NCI-H2107 treated with DMSO at 0.1 percent for 48 hours (cell line): Measurements from ENCODE around the gene FAM9A.

Experiments
- DNase-seq: peaks from one replicate; lab custom pipeline; 2025; ENCODE audit not compliant: unreplicated experiment; lab: John Stamatoyannopoulos, UW

The FAM9A gene

DNA sequence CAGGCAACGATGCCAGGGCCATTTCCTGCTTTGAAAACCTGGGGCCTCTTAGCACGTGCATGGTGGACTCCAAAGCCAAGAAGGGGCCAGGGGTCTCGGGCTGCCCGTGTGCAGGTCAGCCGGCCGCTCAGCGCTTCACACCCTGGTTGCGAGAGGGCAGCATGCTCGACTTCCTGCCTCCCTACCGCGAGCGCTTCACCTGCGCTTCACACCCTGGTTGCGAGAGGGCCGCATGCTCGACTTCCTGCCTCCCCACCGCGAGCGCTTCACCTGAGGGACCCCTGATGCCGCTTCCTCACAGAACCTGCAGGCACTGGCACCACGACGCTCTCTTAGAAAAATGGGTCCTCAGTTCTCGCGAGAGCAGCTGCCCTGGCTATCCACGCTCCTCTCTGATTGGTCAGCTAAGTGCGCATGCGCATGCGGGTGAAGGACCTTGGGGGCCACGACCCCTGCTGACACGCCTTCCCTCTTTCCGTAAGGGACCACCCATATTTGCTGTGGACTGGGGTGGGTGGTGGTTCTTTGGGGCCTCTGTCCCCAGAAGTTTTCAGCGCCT, at the start of gene FAM9A:
Gene FAM9A, minus strand, starts transcription at position 343 of the 559 bp plus-strand sequence. CDS start 1,212 bp downstream, outside the sequence.
- no peak for DNase-seq

DNA sequence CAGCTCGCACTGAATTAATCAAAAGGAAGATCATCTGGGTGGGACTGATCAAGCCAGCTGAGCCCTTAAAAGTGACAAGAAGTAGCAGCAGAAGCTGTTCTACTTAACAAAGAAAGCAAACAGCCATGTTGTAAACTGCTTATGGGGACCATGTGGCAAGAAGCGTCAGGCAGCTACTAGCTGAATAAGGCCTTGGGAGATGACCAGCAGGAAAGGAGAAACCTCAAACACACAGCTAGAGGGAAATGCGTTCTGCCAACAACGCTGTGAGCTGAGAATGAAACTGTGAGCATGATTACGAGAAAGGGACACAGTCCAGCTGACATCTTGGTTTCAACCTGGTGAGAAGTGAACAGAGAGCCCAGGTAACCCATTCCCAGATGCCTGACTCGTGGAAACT, 49.3 kb upstream of the FAM9A start:
- DNase-seq, result no peak

DNA sequence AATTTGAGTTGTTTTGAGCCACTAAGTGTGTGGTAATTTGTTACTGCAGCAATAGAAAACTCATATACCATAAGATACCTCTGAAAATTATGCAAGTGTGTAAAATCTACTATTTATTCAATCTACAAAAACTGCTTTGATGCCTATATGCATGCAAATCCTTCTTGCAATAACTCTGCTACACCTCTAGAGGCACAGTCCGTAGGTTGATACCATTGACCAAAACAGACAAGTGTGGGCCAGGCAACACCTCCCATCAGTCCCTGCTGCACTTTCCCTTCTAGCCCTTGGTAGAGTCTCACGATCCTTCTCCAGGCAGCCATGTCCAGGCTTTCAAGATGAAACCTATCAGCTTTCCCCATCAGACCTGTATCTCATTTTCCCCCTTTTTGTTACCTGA, 48.8 kb upstream of the FAM9A start:
- DNase-seq, result no peak

DNA sequence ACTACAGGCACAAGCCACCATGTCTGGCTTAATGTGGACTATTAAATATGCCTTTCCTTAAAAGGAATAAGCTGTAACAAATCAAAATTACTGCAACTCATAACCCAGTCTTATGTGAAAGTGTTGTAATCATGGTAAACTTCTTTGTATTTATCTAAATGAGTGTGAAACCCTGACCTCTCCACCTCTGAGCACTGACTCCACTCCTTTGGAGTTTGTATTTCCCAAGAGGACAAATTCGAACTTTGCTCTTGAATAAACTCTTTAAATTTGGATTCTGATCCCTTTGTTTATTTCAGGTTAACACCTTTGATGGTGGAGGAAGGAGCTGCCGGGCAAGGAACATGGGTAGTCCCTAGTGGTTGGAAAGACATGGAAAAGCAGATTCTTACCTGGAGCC, 48.3 kb upstream of the FAM9A start:
- no peak for DNase-seq

DNA sequence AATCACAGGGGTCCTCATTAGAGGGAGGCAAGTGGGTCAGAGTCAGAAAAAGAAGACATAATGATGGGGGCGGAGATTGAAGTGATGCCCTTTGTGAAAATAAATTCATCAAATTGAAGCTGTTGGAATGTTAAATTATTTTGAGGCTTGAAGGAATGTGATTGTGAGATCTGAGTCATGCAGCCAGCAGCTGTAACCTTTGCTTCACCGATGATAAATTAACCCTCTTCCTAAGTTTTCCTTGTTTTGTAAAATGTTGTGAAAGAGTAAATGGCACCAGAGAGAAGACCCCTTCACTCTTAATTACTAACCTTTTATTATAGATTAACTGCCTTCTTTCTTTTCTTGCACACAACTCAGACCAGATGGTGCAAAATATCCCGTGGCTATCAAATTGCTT, 47.7 kb upstream of the FAM9A start:
- DNase-seq, result no peak

DNA sequence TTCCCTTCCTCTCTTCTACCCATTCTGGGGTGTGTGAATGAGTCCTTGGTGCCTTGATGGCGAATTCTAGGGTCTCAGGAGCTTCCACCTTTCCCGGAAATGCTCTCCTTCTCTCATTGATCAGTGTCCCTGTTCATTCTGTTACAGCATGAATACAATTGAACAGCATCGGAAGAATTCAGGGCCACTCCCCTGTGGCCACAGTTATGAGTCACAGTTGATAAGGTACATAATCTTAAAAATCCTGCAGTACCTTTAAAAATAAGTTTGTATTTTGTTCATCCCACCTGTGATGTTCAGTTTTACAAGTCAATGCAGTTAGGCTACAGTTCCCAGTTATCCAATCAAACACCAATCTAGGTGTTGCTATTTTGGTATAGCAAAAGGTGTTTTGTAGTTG, 47.3 kb upstream of the FAM9A start:
- DNase-seq, result no peak

DNA sequence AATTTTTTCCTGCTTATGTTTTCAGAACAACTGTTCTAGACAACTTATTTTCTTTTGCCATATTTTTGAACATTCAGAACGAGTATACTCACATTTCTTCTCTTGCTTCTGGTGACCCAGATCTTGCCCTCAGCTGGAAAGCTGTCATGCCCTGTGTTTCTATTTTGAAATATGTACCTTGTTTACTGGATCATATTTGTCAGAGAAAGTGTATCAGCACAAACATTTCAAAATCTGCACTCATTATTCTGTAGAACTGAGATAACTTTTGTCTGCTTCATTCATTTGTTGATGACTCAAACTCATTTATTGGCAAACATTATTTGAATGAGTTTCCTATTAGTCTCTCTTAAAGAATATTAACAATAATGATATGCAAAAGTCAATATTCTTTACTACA, 46.2 kb upstream of the FAM9A start:
- DNase-seq, result no peak

DNA sequence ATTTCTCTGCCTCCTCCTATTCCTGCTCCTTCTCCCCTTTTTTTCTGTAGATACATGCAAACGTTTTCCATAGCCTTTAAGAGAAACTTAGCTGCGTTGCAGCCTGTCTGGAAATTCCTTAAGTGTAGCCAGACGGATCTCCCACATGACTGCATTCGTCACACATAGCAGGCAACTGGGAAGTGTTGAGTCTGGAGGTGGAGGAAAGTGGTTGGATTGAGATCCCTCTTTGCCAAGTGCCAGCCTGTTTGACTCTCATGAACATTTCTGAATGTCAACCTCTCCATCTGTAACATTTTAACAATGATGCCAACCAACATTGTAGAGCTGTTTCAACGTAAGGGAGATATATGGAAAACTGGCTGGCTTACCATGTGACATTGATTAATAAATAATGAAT, 45.1 kb upstream of the FAM9A start:
- no peak for DNase-seq

DNA sequence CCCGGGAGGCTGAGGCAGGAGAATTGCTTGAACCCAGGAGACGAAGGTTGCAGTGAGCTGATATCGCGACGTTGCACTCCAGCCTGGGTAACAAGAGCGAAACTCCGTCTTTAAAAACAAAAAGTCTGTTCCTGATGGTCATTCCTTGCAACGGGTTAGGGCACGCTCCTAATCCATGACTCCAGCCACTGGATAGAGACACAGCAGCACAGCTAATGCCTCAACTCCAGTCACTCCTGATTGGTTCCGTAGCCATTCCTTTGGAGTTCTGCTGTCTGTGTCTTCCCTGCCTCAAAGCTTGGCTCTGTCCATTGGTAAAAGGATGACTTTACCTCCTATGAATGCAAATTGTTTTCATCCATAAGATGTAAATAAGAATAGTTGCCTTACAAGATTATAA, 44.3 kb upstream of the FAM9A start:
- no peak for DNase-seq

DNA sequence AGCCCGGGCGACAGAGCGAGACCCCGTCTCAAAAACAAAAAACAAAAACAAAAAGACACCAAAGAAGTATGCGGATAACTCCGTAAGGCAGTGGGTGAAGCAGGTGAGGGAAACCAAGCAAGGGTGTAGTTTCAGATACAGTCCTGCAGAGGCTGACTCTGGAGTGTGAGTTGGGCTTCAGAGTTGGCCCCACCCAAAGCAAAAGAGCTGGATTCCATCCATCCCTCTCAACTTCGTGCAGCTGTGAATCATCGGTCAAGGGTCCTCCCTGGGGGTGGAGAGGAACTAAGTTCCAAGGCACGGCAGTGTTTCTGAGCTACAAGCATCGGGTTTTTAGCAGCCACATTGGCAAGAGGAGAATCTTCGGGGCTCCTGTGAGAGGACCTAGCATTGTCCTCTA, 43.9 kb upstream of the FAM9A start:
- DNase-seq, result no peak

DNA sequence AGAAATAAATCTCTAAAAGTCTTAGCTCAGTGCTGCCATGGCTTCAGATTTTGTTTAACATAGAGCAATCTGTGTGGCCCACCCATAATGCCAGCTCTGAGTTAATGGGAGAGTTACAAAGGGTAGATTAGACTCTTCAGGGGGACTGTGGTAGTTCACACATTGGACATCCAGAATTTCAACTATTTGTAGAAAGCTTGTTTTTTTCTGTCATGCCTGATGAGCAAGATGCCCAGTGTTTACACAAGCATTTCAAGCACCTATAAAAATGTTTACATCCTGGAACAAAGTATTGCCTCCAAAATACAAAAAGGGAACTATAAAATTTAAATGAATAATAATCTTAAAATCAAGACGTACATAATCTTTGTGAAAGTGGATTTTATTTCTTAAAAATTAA, 43.0 kb upstream of the FAM9A start:
- no peak for DNase-seq

DNA sequence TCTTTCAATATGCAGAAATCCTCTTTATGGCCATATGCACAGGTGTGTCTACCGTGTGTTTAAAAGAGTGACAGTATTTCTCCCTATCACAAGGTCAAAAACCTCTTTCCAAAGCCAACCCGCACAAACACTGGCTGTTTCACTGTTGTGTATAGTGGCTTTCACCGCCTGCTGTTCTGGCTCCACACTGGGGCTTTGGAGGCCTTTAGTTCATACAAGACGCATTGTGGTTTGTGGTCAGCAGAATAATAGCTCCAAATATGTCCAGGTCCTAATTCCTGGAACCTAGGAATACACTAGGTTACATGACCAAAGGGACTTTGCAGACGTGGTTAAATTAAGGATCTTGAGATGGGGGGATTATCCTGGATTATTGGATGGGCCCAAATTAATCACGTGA, 40.7 kb upstream of the FAM9A start:
- no peak for DNase-seq

DNA sequence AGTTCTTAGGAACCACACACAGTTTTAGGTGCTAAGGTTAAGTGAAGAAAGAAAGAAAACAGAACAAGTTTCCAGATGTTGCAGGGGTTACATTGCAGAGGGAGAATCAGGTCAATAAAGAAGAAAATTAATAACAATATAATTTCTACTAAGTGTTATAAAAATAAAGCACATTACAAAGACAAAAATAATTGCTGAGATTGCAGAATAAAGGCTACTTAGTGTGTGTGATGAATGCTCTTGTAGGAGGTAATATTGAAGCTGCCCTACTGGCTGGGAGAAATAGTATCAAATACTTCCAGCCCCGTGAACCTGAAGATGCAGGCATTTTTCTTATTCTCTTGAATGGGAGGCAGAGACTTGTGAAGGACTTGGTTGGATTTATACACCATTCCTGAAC, 33.2 kb upstream of the FAM9A start:
- DNase-seq, result no peak

DNA sequence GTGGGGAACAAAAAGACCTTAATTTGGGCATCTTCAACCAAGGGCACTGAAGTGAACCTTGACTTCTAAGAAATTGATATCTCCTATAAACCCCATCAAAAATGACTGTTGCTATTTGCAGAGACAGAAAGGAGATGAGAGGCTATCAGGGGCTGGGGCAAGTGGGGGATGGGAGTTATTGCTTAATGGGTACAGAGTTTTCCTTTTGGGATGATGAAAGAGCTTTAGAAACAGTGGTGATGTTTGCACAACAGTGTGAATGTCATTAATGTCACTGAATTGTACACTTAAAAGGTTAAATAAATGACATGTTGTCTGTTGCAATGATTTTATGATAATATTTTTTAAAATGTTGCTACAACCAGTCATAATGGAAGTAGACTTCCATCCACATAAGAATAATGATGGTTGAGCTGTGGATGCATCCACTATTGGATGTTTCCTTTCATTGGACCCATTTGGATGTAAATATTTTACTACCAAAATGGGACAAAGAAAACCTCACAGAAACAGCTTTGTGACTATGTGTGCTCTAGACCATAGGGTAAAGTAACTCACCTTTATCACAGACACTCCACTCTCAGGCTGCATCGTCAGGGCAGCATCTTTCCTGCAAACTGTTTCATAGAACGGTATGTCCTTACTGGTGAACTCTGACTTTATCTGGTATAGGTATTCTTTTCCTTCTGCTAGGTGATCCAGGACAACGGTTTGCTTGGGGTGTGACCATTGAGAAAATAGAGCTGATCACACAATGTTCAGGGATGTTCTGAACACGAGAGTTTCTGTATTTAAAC, 31.6 kb upstream of the FAM9A start:
- DNase-seq, result no peak

DNA sequence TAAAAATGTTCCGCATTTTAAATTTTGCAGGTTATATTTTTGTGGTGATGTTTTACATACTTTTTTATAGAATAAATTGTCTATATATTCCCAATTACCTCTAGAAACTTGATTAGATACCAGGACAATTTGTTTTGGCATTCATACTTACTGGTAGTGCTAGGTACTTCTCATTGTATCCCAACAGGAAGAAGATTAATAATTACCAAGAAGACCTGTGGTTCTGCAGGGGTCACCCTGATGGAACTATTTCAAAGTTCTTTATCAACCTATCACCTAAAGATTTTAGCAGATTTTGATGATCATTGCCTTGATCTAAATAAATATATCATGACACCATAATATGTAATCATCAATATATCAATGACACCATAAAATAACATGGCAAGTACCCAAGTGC, 22.5 kb upstream of the FAM9A start:
- no peak for DNase-seq

DNA sequence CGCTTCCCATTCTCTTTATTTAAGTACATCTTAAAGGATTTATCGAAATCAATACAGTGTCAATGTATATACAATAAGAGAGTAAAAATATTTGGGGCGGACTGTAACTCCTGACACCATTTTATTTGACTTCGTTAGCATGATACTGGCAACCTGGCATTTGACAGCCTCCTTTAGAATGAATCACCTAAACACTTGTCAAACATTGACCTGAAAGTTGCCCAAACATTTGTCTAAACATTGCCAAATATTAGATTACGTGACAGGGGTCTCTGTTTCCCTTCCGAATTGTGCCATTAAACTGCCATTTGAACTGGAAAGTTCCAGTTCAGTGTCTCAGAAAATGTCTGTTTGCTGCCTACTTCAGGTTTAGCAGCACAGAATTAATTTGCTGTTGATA, 20.8 kb upstream of the FAM9A start:
- no peak for DNase-seq

DNA sequence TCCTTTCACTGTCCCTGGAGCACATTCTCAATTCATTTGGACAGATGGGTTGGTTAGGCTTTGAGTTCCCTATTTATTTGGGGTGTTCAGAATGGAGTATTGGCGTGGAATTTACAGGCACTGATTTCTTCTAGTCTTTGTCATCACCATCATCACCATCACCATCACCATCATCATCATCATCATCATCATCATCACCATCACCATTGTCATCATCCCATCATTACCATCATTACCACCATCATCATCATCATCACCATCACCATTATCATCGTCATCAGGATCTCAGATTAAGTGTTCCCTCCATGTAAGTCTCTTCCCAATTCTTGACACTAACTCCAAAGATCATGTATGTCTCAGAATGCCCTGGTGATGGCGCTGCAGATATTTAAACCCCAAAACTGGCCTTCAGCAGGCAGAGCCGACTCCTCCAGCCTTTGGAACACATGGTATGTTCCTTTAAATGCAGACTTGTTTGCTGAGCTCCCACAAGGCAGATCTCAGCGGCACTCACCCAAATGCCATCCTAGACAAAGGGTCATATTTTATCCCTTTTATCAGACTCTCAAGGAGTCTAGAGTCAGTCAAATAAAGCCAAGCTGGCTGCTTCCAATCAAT, 19.8 kb upstream of the FAM9A start:
- peak; percentile 42 for DNase-seq

DNA sequence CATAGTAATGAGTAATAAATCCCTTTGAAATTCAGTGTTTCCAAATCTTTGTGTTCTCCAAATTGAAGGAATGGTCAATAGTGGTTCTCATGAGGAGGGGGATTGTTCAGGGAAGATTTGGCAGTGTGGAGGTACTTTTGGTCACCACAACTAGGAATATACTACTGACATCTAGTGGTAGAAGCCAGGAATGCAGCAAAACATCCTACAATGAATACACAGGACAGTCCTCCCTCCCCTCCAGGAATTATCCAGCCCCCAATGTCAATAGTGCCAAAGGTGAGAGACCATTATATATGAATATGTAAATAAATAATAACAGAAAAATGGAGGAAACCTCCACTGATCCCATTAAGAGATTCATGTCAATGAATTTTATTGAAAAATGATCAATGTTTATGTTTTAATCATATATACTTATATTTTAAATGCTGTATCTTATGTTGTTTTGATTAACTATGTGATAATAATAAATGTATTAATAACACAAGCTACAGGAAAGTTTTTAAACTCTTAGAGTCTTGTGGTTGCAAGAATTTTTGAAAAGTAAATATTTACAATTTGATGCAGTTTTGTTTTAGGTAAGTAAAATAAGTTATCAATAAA, 14.4 kb upstream of the FAM9A start:
- peak; percentile 60 for DNase-seq

DNA sequence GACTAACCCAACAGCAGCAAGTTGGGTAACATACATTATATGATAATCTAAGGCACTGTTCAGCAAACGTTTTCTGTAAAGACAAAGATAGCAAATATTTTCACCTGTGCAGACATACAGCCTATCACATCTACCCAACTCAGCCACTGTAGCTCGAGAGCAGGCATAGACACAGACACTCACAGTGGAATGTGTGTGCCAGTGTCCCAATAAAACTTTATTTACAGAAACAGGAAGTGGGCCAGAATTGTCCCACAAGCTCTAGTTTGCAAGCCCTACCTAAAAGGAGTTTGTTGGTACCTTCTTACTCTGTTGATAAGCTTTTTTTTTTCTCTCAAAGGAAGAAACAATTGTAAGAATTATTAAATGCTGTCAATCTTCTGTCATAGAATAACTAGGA, 11.9 kb upstream of the FAM9A start:
- no peak for DNase-seq

DNA sequence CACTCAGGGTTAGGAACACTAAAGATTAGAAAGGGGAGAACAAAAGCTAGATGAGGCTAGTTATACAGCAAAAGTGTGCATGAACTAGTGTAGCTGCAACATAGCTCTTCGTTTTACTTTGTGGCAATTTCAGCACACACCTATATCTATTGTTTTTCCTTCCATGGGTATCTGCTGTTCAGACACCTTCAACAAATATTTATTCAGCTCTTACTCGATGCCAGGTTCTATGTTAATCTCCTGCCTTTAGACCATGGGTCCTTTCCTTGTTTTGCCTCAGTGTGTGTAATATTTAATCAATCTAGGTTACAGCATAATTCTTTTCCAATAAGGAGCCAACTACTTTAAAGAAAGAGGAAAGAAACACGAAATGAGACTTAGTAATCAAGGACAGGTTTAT, 10.4 kb upstream of the FAM9A start:
- DNase-seq, result no peak

DNA sequence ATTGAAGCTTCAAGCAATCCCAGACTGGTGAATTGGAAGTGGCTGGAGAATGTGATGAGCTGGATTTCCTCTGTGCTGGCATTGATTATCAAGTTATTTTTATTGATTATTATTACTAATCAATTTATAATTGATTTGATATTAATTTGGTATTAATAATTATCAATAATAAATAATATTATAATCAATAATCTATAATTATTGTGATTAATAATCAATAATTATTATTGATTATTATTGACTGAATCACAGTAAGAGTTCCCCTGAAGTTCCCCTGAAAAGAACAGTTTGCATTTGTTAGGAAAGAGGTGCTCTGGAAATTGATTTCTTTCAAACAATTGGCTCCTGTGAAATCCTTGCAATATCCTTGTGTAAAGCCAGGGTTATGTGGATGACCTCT, 7.5 kb upstream of the FAM9A start:
- DNase-seq, result no peak

DNA sequence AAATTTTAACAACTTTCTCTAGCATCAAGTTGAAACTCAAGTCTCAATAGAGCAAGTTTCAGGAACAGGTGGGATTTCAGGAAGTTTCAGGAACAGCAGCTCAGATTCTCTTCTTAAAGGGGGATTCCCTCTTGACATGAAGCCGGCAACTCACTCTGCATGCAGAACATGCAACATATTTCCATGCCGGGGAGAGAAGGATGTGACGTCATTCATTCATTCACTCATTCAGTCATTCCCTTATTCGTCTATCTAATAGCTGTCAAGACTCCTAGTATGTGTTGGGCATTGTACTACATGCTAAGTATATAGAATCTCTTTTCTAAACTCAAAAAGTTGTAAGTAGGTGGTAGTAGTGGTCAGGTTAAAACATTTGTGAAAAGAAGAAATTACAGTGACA, 4.8 kb upstream of the FAM9A start:
- DNase-seq, result no peak
